GM12801 (cell line): ENCODE results near the gene RGL1.

Experiments
- CTCF ChIP-seq: IDR thresholded peaks from one replicate; pipeline ENCODE4 v1.5.1; 2011; ENCODE audit warnings: control low read depth; ENCODE audit not compliant: insufficient read length; ENCODE audit errors: extremely low read depth

RGL1 gene

DNA sequence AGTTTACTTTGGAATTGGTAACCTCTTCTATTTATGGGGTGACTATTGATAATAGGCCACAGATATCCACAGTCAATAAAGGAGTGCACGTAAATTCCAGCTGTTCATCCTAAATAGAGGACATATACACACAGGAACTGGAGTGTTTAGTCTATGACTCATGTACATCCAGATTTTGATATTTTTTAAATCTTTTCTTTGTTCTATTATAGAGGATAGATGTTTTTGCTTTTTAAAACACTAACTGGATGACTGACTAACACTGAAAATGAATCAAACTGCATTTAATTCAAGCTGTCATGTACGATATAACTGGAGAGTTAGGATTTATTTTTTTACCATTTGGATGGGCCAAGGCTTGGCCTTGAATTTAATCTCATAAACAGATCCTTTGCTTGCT is 45.9 kb downstream of the RGL1 start:
- TF ChIP-seq CTCF, result no peak

- no peak for TF ChIP-seq CTCF
Measured at GRCh38 chr1:183859119-183859518, 54.2 kb downstream of the RGL1 start.

DNA sequence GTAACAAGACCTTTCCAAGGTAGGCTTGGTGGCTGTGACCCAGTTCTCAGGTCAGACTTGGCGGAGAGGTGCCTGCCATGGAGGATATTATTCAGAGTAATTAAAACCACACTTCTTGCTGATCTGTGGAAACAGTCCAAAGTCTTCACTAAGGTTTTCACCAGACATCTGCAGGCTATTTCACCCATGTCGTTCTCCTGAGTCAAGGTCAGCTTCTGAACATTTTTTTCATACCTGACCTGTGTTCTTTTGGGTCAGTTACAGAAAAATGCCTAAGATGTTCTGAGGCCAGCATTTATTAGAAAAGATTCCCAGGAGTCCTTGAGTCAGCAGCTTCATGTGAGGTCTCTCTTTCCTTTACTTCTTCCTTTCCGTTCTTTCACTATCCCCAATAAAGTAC is 54.9 kb downstream of the RGL1 start:
- TF ChIP-seq CTCF, result no peak

GRCh38 chr1:183862967-183863366 is 58.0 kb downstream of the RGL1 start:
- no peak for TF ChIP-seq CTCF

GRCh38 chr1:183863852-183864251 is 58.9 kb downstream of the RGL1 start:
- TF ChIP-seq CTCF, result no peak

- TF ChIP-seq CTCF, result no peak
Measured at GRCh38 chr1:183864611-183865010, 59.7 kb downstream of the RGL1 start.

GRCh38 chr1:183869230-183869629 is 64.3 kb downstream of the RGL1 start:
- TF ChIP-seq CTCF, result no peak

- no peak for TF ChIP-seq CTCF
Measured at GRCh38 chr1:183869664-183870063, 64.7 kb downstream of the RGL1 start.
